ENCODE measurements around the gene CCDC88C. TPM values are rescaled to one million over a fixed set of nuclear protein-coding genes. Genes with fewer than 3 reads are reported as not detected.

Gene CCDC88C
- total RNA-seq, 1 donor from 2014 or later, result 9.2 TPM

DNA sequence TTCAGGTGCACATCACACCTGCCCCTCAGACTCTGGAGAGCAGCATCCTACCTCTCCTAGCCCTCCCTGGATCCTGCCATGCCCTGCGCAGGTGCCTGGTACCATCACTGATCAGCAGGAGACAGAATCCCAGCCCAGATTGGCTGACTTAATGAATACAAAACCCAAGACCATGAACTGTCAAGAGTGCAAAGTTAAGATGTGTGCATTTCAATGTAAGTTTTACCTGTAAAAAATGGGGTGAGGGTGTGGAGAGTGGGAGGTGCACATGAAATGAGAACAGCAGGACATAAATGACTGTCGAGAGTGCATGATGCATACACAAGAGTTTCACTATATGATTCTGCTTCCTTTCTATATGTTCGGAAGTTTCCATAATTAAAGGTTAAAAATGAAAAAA is 115.2 kb downstream of the CCDC88C start:
- intact Hi-C loops (cut with DNase I), result no loop called here
- TF ChIP-seq, protein P1, sequence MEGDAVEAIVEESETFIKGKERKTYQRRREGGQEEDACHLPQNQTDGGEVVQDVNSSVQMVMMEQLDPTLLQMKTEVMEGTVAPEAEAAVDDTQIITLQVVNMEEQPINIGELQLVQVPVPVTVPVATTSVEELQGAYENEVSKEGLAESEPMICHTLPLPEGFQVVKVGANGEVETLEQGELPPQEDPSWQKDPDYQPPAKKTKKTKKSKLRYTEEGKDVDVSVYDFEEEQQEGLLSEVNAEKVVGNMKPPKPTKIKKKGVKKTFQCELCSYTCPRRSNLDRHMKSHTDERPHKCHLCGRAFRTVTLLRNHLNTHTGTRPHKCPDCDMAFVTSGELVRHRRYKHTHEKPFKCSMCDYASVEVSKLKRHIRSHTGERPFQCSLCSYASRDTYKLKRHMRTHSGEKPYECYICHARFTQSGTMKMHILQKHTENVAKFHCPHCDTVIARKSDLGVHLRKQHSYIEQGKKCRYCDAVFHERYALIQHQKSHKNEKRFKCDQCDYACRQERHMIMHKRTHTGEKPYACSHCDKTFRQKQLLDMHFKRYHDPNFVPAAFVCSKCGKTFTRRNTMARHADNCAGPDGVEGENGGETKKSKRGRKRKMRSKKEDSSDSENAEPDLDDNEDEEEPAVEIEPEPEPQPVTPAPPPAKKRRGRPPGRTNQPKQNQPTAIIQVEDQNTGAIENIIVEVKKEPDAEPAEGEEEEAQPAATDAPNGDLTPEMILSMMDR (IDR thresholded peaks at IDR 0.05), result no peak

DNA sequence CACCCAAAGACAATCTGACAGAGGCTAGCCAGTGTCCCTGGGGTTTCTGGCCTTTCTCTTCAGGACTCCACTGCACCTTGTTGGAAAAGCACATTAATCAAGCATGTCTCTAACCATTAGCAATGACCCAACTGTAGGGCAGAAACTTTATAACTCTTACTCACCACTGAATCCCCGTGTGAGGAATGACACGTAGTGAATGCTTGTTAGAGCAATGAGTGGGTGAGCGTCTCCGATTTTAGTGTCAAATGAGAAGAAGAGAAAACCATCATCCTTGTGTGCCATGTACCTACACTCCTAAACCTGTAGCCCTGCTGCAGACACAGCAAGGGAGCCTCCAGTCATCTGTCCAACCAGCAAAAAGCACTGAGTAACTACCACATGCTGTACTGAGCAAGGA is 116.7 kb downstream of the CCDC88C start:
- intact Hi-C loops (cut with DNase I), result no loop called here
- Histone ChIP-seq H3K4me3 (no peak overlapping the region), H3K27me3 (no peaks in the 10 kb centered on the region), H3K36me3 (no peaks in the 10 kb centered on the region), H3K27ac (no peak overlapping the region), H3K9me3 (no peaks in the 10 kb centered on the region), H3K4me1 (peaks cover 0 to 4% of the 10 kb centered on the region in 2 donors)
- TF ChIP-seq, protein P1 (IDR thresholded peaks at IDR 0.05), result no peak
- no peak for DNase-seq (ENCODE audit: low spot score in 2 of 2)

More for the DNA sequence above, 115.2 kb downstream of the CCDC88C start:
- no peak overlapping the region for H3K27ac ChIP-seq
- DNase-seq (ENCODE audit: low spot score in 2 of 2), result no peak
- H3K27me3 ChIP-seq, result no peaks in the 10 kb centered on the region
- H3K4me1 ChIP-seq, result peaks cover 0 to 4% of the 10 kb centered on the region in 2 donors
- H3K36me3 ChIP-seq, result no peaks in the 10 kb centered on the region
- no peak overlapping the region for H3K4me3 ChIP-seq
- no peaks in the 10 kb centered on the region for H3K9me3 ChIP-seq

DNA sequence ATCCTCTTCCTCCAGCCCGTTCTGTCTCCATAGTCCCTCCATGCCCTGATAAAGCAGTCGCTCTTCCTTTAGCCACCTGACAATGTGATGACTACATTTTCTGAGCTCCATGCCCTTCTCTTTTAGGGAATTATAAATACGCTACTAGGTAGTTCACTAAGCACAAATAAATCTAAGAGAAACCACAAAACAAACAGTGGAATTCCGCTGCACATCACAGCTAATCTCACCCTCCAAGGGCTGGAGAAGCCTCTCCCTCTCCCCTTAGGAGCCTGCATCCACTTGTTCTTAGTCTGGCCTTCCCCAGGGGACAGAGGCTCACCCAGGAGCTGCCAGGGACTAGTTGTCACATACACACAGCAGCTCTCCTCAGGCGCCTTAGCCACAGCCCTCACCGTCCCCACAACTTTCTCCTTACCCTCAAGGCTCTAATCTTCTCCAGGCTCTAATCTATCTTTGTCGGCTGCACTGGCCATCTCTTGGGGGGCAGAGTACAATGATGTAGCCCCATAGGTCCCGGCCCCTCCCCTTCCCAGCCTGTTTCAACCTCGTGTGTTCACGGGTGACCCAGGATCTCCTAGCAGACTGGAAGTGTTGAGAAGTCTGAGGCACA is 117.2 kb downstream of the CCDC88C start:
- H3K4me1 ChIP-seq, result peaks cover 0 to 4% of the 10 kb centered on the region in 2 donors
- no peaks in the 10 kb centered on the region for H3K36me3 ChIP-seq
- no peak for DNase-seq (ENCODE audit: low spot score in 2 of 2)
- TF ChIP-seq, protein P1 (IDR thresholded peaks at IDR 0.05), result no peak
- no peak overlapping the region for H3K27ac ChIP-seq
- intact Hi-C loops (cut with DNase I), result no loop called here
- no peaks in the 10 kb centered on the region for H3K27me3 ChIP-seq
- H3K4me3 ChIP-seq, result no peak overlapping the region
- H3K9me3 ChIP-seq, result no peaks in the 10 kb centered on the region

DNA sequence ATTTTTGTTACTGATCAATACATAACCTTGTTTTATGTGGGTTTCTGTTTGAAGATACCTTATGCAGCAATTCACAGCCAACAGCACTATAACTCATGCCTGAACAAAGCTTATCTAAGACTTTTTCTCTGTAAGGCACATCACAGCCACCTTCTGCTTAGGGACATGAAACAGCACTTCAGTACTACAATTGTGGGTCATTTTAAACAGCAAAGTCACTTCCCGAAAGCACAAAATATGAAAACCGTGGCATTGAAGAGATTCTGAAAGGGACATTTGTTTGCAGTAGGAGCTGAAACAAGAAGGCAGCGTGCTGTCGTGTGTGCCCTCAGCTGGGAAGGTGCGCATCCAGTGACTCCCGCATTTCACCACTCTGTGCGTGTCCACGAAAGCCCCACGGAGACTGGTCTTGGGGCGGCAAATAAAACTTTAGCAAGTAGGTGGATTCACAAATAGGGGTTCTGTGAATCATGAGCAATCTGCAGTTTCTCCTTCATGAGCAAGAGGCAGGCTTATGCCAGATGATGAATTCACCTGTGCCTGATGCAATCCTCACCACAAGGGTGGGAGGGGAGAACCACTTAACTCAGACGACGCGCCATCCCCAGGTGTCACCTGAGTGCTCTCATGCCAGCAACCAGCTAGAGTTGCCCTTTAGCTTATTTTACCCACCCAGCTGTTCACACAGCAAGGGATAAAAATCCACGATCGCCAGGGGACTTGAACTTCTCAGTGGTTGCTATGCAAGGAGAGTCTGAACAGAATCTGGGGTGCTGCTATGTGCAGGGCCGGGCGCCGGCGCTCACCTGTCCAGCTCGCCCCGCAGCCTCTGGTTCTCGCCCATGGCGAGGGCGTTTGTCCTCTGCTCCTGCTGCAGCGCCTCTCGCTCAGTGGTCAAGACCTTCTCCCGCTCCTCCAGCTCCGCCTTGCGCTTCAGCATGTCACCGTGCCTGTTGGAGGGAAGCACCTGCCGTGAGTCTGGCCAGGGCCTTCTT is 118.2 kb downstream of the CCDC88C start:
- Histone ChIP-seq H3K9me3 (no peaks in the 10 kb centered on the region), H3K4me3 (no peak overlapping the region), H3K27ac (no peak overlapping the region), H3K4me1 (peaks cover 0 to 4% of the 10 kb centered on the region in 2 donors), H3K27me3 (no peaks in the 10 kb centered on the region), H3K36me3 (no peaks in the 10 kb centered on the region)
- TF ChIP-seq, protein P1 (IDR thresholded peaks at IDR 0.05), result no peak
- no peak for DNase-seq (ENCODE audit: low spot score in 2 of 2)
- intact Hi-C loops (cut with DNase I), result no loop called here

DNA sequence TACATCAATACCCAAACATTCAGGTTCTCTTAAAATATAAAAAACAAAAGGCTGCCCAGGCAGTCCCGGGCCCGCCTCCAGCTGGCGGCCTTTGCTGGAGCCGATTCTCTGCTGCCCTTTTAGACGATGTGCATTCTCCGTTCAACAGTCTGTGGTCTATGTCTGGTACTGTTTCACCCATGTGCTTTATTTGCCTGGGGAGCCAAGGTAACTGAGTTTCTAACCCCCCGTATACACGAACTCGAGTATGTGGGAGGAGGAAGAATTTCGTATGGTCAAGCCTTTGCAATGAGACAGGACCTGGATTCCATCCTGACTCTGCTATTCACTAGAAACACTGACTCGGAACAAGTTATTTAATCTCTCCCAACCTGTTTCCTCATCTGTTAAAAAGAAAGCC is 119.0 kb downstream of the CCDC88C start:
- no peaks in the 10 kb centered on the region for H3K27me3 ChIP-seq
- peaks cover 0 to 4% of the 10 kb centered on the region in 2 donors for H3K4me1 ChIP-seq
- no peaks in the 10 kb centered on the region for H3K36me3 ChIP-seq
- TF ChIP-seq, protein P1 (IDR thresholded peaks at IDR 0.05), result no peak
- no peak overlapping the region for H3K4me3 ChIP-seq
- H3K9me3 ChIP-seq, result no peaks in the 10 kb centered on the region
- intact Hi-C loops (cut with DNase I), result no loop called here
- no peak for DNase-seq (ENCODE audit: low spot score in 2 of 2)
- H3K27ac ChIP-seq, result no peak overlapping the region

Data from ascending aorta (tissue), 2 donors.